GM12878 (cell line): Measurements from ENCODE around the gene PPP2R5C. TPM values are rescaled to one million over a fixed set of nuclear protein-coding genes. Genes with fewer than 3 reads are reported as not detected.

Experiments used
- ATAC-seq: fragments of 200-7000 bp; cut with Tn5 transposase; 3 replicates; pipeline ENCODE4 v1.9.1; 2020; ENCODE audit warnings: mild to moderate bottlenecking, moderate library complexity
- BruUV-seq: library from RNA; stranded (reverse); fragments of 400-500 nt; replicated peaks from 2 replicates; lab custom pipeline; 2021; lab: Mats Ljungman, UMichigan
- CTCF ChIA-PET: fragments of 300-600 bp; sonication (Branson Sonifier 250); formaldehyde crosslinking; extraction: SDS; loops from one replicate; lab custom pipeline; 2021; ENCODE audit warnings: inconsistent platforms; lab: Yijun Ruan, JAX
- POLR2A ChIA-PET: fragments of 350-600 bp; formaldehyde crosslinking; extraction: SDS; loops from one replicate; lab custom pipeline; 2021; ENCODE audit warnings: inconsistent platforms; lab: Charles Lee
- RAD21 ChIA-PET: fragments of 300-600 bp; sonication (Branson Sonifier 250); formaldehyde crosslinking; loops from one replicate; lab custom pipeline; 2023; ENCODE audit warnings: antibody characterized with exemption; ENCODE audit not compliant: unreplicated experiment; lab: Charles Lee
- SMC1A ChIA-PET: fragments of 300-600 bp; sonication (Branson Sonifier 250); formaldehyde crosslinking; loops from one replicate; lab custom pipeline; 2023; ENCODE audit not compliant: unreplicated experiment, uncharacterized antibody; lab: Charles Lee
- DNase-seq: peaks from one replicate; pipeline ENCODE4 v3.0.0-alpha.2; 2011; ENCODE audit warnings: low read depth, low spot score
- FAIRE-seq: peaks from 3 replicates; lab custom pipeline; 2011; peaks lifted over from hg19 to GRCh38; lab: Jason Lieb, UNC
- H2AFZ ChIP-seq: 2 replicates; pipeline ENCODE4 v1.6.0; 2011; ENCODE audit warnings: low read depth, low read length, control low read depth; ENCODE audit not compliant: control insufficient read depth
- H3K27ac ChIP-seq: 2 replicates; pipeline ENCODE4 v1.5.1; 2011; ENCODE audit warnings: control low read depth; ENCODE audit not compliant: control insufficient read depth, insufficient read depth
- H3K27me3 ChIP-seq, 2 experiments: replicated peaks in 1 of 2; 2 replicates each; pipeline versions ENCODE4 v1.6.0 to v1.6.1; 2011; ENCODE audit warnings: low read length in 1 of 2; ENCODE audit not compliant: control insufficient read depth in 2 of 2, insufficient read depth in 2 of 2
- H3K36me3 ChIP-seq, 2 experiments: 2 replicates each; pipeline ENCODE4 v1.5.1; 2011; ENCODE audit warnings: low read length in 1 of 2; ENCODE audit not compliant: control insufficient read depth in 2 of 2, insufficient read depth in 2 of 2
- H3K4me1 ChIP-seq: 2 replicates; pipeline ENCODE4 v1.6.1; 2011; ENCODE audit warnings: mild to moderate bottlenecking, low read length, moderate library complexity, mixed read lengths; ENCODE audit not compliant: control insufficient read depth, insufficient read depth
- H3K4me2 ChIP-seq: 2 replicates; pipeline ENCODE4 v1.6.0; 2011; ENCODE audit warnings: control low read depth; ENCODE audit not compliant: control insufficient read depth, insufficient read depth
- H3K4me3 ChIP-seq: fragments of 200-600 bp; sonication (generic); 2 replicates; pipeline ENCODE4 v1.5.1; 2016
- H3K79me2 ChIP-seq: 2 replicates; pipeline ENCODE4 v1.6.0; 2011; ENCODE audit warnings: low read length; ENCODE audit not compliant: control insufficient read depth, insufficient read depth
- H3K9ac ChIP-seq: 2 replicates; pipeline ENCODE4 v1.8.0; 2011; ENCODE audit warnings: low read length, control low read depth, mixed read lengths; ENCODE audit not compliant: control insufficient read depth, insufficient read depth
- H3K9me3 ChIP-seq: replicated peaks from 3 replicates; pipeline ENCODE4 v1.5.1; 2011; ENCODE audit warnings: mild to moderate bottlenecking, low read length; ENCODE audit not compliant: control insufficient read depth, insufficient read depth
- H4K20me1 ChIP-seq: 2 replicates; pipeline ENCODE4 v1.6.0; 2011; ENCODE audit not compliant: control insufficient read depth, insufficient read depth
- BCL11A ChIP-seq: IDR thresholded peaks from 2 replicates; pipeline ENCODE4 v1.6.1; 2011; ENCODE audit warnings: low read depth, low read length
- MTA3 ChIP-seq: IDR thresholded peaks from 2 replicates; pipeline ENCODE4 v1.6.1; 2012; ENCODE audit warnings: low read length, inconsistent platforms, borderline replicate concordance
- MXI1 ChIP-seq: fragments of 150-350 bp; IDR thresholded peaks from 2 replicates; pipeline ENCODE4 v1.6.1; 2011; ENCODE audit warnings: low read depth, mild to moderate bottlenecking, inconsistent platforms, low read length, improper control_type of control experiment
- NFIC ChIP-seq: IDR thresholded peaks from 2 replicates; pipeline ENCODE4 v1.6.1; 2012; ENCODE audit warnings: low read depth, mild to moderate bottlenecking, inconsistent platforms, low read length, moderate library complexity
- NR2C1 ChIP-seq: fragments of 450-650 bp; IDR thresholded peaks from 2 replicates; pipeline ENCODE4 v1.6.1; 2017; ENCODE audit warnings: antibody characterized with exemption, mild to moderate bottlenecking, moderate library complexity
- SMAD1 ChIP-seq: fragments of 450-650 bp; IDR thresholded peaks from 2 replicates; pipeline ENCODE4 v1.6.1; 2018; ENCODE audit warnings: mild to moderate bottlenecking, low read depth; ENCODE audit not compliant: partially characterized antibody
- SMAD5 ChIP-seq: IDR thresholded peaks from 2 replicates; pipeline ENCODE4 v1.6.1; 2016; ENCODE audit warnings: antibody characterized with exemption, low read depth
- WGBS: methylation state at CpG from one replicate; pipeline ENCODE4 v1.1.6; 2016; ENCODE audit warnings: low lambda C conversion rate; ENCODE audit not compliant: insufficient replicate concordance, insufficient coverage; ENCODE audit errors: missing lambda C conversion rate; 5-methylcytosine and 5-hydroxymethylcytosine counted together
- in situ Hi-C: fragments of 300-500 bp; cut with MboI; formaldehyde crosslinking; loops from 9 replicates; pipeline ENCODE4 v1.14.3; 2018; ENCODE audit warnings: mixed read lengths
- intact Hi-C: fragments of 100-400 bp; cut with micrococcal nuclease; formaldehyde crosslinking; loops from one replicate; pipeline ENCODE4 v1.14.2; 2022; ENCODE audit not compliant: unreplicated experiment
- polyA plus RNA-seq, 11 experiments: library from polyadenylated mRNA; depleted of rRNA in 4 of 11; unstranded in 6 of 11; stranded (reverse) in 5 of 11; fragments of >200 nt; fragmentation: Nextera tagmentation in 4 of 11; fragmentation: Illumina TruSeq in 1 of 11; extraction: Ambion mirVana in 4 of 11; extraction: Trizol in 1 of 11; gene quantifications; 1 replicate in 1 of 11; 2 replicates in 10 of 11; pipeline versions ENCODE4 v1.2.1 to v1.2.3, GENCODE V29; 2011 to 2016; ENCODE audit warnings: inconsistent platforms in 2 of 11, missing spikeins in 2 of 11, low read depth in 1 of 11
- total RNA-seq, 4 experiments: library from RNA; depleted of rRNA in 3 of 4; stranded (reverse); fragments of >200 nt in 3 of 4; fragmentation: Illumina TruSeq in 1 of 4; extraction: Trizol in 1 of 4; gene quantifications; 2 replicates each; pipeline versions ENCODE4 v1.2.1 to v1.2.3, GENCODE V29; 2013 to 2021
- TF ChIP-seq, protein P1 (sequence below): fragments of 450-650 bp; IDR thresholded peaks from 2 replicates; pipeline ENCODE4 v1.6.1; 2017; ENCODE audit warnings: borderline replicate concordance

Gene PPP2R5C
- total and polyA plus RNA-seq, 10 of the 15 experiments (the other 5 are each of a cell fraction or from before 2014, with no cell fraction given), result 106 to 199 (median 144) TPM

DNA sequence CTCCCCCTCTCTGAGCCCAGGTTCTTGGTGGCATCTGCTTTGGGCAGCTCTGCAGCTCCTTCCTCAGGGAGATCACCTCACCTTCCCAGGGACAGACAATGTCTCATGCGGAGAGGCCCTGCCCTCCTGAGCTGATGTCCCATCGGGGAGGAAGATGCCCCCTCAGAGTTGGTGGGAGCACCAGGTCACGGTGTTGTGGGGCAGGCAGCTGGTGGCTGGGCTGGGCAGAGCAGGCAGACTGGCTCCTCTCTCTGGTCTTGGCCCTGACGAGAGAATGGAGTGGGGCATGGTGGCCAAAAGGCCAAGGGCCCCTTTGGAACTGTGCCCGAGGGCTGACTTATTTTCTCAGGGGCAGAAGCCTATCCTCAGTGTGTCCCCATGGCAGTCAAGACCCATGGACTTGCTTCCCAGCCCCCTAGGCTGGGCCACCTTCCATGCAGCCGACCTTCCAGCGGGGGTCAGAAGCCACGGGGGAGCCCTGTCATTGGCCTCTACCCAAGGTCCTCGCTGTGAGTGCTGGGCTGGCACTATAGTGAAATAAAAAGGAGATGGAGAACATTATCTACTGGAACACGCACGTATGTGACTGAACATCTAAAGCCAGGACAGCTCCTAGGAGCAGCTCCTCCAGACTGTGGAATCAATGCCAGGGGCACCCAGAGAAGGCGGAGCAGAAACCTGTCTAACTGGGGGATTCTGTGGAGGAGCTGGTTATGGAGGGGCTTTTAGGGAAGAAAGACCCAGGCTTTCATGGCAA is 21.9 kb downstream of the PPP2R5C start:
- Histone ChIP-seq H3K9ac (no peak overlapping the region), H4K20me1 (no peaks in the 10 kb centered on the region), H3K4me1 (peaks cover 3% of the 10 kb centered on the region; the same call in 1 of the 2 replicates), H3K79me2 (no peaks in the 10 kb centered on the region), H3K27me3 (peaks cover 4% of the 10 kb centered on the region in 2 experiments; a peak in 2 of 4 replicates), H3K9me3 (no peaks in the 10 kb centered on the region), H2AFZ (no peak overlapping the region), H3K27ac (no peak overlapping the region), H3K36me3 (no peaks in the 10 kb centered on the region), H3K4me2 (no peak overlapping the region), H3K4me3 (no peak overlapping the region)
- BruUV-seq, result no TSS peak
- in situ Hi-C loops (no loop called here), intact Hi-C loops (no loop called here)
- ATAC-seq, result no peak
- ChIA-PET POLR2A (interaction anchor here (0.7 kb wide), 1 partner anchor 169 kb away, joined by 7 read pairs; no protein-coding TSS in a partner anchor), RAD21 (interaction anchor here (0.7 kb wide), 1 partner anchor 823 kb away, joined by 3 read pairs; no protein-coding TSS in a partner anchor), SMC1A (interaction anchor here (0.7 to 1.6 kb wide), 3 partner anchors 12 to 79 kb away, joined by 3 to 5 read pairs (median 4); no protein-coding TSS in a partner anchor), CTCF (interaction anchor here (1.1 to 1.3 kb wide), 2 partner anchors 12 to 60 kb away, joined by 3 to 11 read pairs; no protein-coding TSS in a partner anchor)
- DNase-seq, result no peak
- WGBS, result 71% methylated on average over 12 of the region's 12 CpGs
- FAIRE-seq, result no peak
- TF ChIP-seq SMAD5 (no peak), NR2C1 (no peak), SMAD1 (no peak), MTA3 (no peak), NFIC (no peak), MXI1 (no peak), BCL11A (no peak)
- TF ChIP-seq, protein P1, sequence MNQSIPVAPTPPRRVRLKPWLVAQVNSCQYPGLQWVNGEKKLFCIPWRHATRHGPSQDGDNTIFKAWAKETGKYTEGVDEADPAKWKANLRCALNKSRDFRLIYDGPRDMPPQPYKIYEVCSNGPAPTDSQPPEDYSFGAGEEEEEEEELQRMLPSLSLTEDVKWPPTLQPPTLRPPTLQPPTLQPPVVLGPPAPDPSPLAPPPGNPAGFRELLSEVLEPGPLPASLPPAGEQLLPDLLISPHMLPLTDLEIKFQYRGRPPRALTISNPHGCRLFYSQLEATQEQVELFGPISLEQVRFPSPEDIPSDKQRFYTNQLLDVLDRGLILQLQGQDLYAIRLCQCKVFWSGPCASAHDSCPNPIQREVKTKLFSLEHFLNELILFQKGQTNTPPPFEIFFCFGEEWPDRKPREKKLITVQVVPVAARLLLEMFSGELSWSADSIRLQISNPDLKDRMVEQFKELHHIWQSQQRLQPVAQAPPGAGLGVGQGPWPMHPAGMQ, result no peak
